HG03460 (cell line): ENCODE results near the gene RAB26.
"Not testable (repeated sequence)": the region's sequence is repeated elsewhere in the genome, so short reads cannot be mapped to it uniquely, and the experiment has no call there.

Experiments
- ATAC-seq: cut with Tn5 transposase; IDR thresholded peaks from one replicate; pipeline ENCODE4 v1.9.1; 2021; ENCODE audit not compliant: unreplicated experiment

RAB26 gene

GRCh38 chr16:2195322-2196161 is 47.1 kb downstream of the RAB26 start:
- ATAC-seq, result no peak

- no peak for ATAC-seq
These were observed 47.9 kb downstream of the RAB26 start, which contains the start of gene CASKIN1 for GRCh38 chr16:2196162-2196980. TSS of gene CASKIN1 (minus strand) at chr16:2196605. CDS start at chr16:2196432, 173 bp downstream.

GRCh38 chr16:2196981-2197511 is 48.6 kb downstream of the RAB26 start:
- no peak for ATAC-seq

- ATAC-seq, result no peak
These were observed 49.3 kb downstream of the RAB26 start for GRCh38 chr16:2197765-2198164.

- ATAC-seq, result no peak
These were observed 49.9 kb downstream of the RAB26 start for GRCh38 chr16:2198283-2198682.

- no peak for ATAC-seq
These were observed 50.7 kb downstream of the RAB26 start for GRCh38 chr16:2199095-2199494.

GRCh38 chr16:2199621-2200139 is 51.3 kb downstream of the RAB26 start:
- ATAC-seq, result no peak

GRCh38 chr16:2200313-2200712 is 51.9 kb downstream of the RAB26 start:
- ATAC-seq, result no peak

GRCh38 chr16:2203119-2203688 is 54.8 kb downstream of the RAB26 start:
- not testable (repeated sequence) for ATAC-seq
